T-helper 1 cell (primary cell): ENCODE results near the gene SH3GLB2.
"Not testable (repeated sequence)": the region's sequence is repeated elsewhere in the genome, so short reads cannot be mapped to it uniquely, and the experiment has no call there.

ENCODE experiments used
- DNase-seq, 5 donors: peaks; one replicate each; pipeline ENCODE4 v3.0.0-alpha.2; 2012 to 2020

Gene SH3GLB2

GRCh38 chr9:129053020-129053419, 24.9 kb upstream of the SH3GLB2 start:
- DNase-seq = no peak

DNA sequence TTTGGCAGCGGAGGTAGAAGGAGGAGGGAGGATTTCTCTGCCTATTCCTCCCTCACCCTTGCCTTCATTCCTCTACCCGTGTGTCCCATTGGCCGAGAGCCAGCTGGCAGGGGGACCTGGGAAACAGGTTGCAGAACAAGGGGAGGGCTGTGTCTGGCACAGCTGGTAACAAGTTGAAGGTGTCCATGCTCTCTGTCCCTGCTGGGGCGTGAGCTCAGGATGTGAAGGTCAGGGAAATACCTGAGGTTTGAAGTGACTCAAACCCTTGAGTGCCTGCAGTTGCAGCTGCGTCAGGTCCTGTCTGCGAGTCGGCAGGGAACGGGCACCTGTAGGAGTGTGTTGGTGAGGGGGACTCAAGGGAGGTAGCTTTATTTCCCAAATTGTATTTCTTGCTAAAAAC, 24.5 kb upstream of the SH3GLB2 start:
- no peak for DNase-seq

- DNase-seq = no peak
These were observed 13.9 kb upstream of the SH3GLB2 start for GRCh38 chr9:129042016-129042415.

DNA sequence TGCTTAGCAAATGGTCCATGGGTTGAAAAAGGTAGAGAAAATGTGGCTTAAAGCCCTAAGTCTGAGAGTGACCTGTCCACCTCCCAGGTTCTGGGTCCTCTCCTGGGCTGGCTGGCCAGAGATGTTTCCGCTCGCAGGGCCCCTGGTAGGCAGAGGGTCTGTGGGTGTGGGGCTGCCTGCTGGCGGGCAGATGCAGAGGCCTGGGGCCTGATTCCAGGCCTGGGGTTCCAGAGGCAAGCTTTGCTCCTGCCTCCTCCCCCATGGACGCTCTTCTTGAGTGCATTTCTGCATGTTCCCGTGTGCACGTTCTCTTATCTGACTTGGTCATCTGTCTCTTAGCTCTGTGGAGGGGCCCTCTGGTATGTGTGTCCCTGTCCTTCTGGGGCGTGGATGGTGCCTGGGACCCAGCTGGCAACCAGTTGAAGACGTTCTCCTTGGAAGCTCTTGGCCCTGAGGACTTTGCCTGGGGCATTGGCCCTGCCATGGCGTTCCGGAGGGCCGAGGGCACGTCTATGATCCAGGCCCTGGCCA, 12.0 kb upstream of the SH3GLB2 start:
- DNase-seq = no peak

GRCh38 chr9:129038109-129038852, 10.2 kb upstream of the SH3GLB2 start:
- DNase-seq = no peak

GRCh38 chr9:129037767-129038098, 9.6 kb upstream of the SH3GLB2 start:
- DNase-seq = no peak

DNA sequence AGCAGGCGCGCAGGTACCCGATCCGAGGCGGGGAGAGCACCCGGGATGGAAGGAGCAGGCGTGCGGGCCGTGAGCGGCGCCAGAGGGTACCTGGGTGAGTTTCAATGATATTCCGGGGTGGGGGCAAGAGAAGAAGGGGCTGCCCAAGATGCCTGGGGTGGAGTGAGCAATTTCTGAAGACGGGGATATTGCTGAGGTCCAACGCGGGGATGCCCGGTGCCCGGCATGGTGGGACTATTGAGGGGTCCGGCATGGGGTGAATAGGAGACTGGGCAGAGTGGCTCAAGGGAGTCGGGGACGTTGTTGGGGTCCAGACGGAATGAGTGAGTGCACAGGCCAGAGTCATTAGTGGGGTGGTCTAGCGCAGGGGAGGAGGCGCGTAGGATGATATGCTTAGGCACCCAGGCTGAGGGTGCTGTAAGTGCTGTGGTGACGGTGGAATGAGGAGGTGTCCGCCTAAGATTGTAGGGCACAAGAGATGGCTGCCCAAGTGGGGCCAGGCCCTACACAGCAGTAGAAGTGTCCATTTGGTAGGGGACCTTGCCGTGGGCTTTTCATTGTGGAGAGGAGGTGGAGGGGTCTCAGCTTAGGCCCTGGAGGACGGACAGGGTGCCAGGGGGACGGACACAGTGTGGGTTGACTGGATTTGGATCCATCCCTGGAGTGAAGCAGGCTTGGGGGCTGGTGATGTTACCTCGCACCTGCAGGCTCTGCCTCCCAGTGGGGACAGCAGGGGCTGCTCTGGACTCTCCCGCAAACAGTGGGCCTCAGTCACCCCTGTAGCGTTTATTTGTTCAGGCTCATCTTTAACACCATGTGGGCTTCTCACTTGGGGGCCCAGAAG, 9.0 kb upstream of the SH3GLB2 start:
- DNase-seq = no peak

GRCh38 chr9:129036241-129036922, 8.3 kb upstream of the SH3GLB2 start, which contains the start of gene MIGA2:
Gene MIGA2 (plus strand): TSS chr9:129036626. CDS start chr9:129040595, 3,969 bp downstream.
- peak; percentile 85 to 99 (median 89) for DNase-seq

DNA sequence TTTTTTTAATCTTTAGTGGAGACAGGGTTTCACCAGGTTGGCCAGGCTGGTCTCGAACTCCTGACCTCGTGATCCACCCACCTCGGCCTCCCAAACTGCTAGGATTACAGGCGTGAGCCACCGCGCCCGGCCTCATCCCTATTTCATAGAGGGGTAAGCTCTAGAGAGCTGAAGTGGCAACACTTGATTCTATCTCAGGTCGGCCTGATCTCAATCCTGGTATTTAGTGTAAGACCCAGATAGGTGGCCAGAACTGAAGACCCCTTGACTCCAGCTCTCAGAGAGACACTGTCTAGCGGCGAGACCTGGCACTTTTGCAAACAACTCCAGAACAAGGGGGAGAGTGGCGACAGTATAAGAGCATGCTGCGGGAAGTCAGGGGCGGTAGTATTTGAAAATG, 7.7 kb upstream of the SH3GLB2 start:
- not testable (repeated sequence) for DNase-seq

DNA sequence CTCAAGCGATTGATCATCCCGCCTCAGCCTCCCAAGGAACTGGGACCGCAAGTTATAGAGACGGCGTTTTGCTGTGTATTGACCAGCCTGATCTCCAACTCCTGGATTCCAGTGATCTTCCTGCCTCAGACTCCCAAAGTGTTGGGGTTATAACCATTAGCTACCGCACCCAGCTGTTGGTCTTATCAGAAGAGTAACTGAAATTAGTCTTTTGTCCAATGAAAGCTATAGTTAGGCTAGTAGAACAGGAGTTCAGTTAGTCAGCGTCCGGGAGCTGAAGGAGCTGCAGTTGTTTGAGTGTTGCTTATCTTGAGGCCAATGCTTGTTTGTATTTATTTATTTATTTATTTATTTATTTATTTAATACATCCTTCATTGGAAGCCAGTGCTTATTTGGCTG, 5.1 kb upstream of the SH3GLB2 start:
- DNase-seq = no peak

GRCh38 chr9:129032541-129033159, 4.5 kb upstream of the SH3GLB2 start:
- DNase-seq = no peak

GRCh38 chr9:129031514-129031913, 3.4 kb upstream of the SH3GLB2 start:
- no peak for DNase-seq

DNA sequence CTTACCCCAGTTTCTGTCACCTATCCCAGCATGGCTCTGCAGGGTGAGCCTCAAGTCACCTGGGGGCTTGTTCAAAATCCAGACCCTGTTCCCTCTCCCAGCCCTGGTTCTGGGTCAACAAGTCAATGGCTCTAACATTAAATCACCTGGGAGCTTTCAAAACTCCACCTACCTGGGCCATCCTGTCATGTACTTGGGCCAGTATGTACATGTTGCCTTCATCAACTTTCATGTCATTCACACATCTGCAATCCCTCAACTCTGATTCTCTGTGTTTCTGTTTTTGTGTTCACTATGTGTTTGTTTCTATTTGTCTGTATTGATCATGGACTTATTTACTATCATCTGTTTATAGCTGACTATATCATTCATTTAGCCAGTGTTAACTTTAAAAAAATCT, 2.1 kb upstream of the SH3GLB2 start:
- DNase-seq = no peak

DNA sequence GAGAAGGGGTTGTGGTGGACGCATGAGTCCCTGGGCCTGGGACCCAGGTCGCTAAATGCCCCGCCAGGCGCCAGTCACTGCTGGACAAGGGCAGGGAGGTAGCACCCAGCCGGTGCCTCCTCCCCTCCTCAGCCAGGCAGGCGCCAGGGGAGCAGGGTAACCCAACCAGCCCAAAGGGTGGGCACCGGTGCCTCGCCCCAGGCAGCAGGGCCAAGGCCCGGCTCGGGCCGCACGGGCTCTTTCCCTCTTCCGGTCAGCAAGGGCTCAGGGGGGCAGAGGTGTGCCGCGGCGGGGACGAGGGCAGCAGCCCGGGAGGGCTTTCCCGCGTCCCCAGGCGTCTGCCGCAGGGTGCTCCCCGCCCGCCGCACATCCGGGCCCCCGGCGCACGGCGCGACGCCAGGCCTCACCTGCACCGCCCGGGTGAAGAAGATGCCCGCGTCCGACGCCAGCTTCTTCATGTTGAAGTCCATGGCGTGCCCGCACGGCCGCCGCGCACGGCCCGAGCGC, 393 bp downstream of the SH3GLB2 start:
- peak in 2 of 5 donors; percentile 66 to 79 for DNase-seq

DNA sequence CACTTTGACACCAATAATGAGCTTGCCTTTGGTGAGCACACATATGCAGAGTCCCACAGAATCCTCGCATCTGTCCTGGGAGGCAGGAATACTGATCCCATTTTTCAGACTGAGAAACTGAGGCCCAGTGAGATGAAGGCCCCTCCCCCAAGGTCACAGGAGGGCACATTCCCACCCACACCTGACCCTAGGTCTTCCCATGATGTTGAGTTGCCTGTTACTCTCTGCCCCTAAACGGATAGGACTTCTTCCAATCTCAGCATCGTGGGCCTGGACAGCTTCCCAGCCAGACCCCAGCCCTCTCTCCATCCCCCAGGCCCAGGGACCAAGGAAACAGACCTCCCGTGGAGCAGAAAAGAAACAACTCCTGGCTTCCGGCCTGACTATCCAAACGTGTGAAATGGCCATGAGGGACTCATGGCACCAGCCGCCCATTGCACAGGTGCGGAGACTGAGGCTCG, 877 bp downstream of the SH3GLB2 start:
- DNase-seq = no peak

GRCh38 chr9:129026442-129027223, 1.5 kb downstream of the SH3GLB2 start:
- DNase-seq = no peak

GRCh38 chr9:129023908-129024233, 4.3 kb downstream of the SH3GLB2 start:
- DNase-seq = no peak

GRCh38 chr9:129023036-129023907, 4.9 kb downstream of the SH3GLB2 start:
- DNase-seq = no peak

GRCh38 chr9:129022037-129022436, 6.1 kb downstream of the SH3GLB2 start:
- no peak for DNase-seq

DNA sequence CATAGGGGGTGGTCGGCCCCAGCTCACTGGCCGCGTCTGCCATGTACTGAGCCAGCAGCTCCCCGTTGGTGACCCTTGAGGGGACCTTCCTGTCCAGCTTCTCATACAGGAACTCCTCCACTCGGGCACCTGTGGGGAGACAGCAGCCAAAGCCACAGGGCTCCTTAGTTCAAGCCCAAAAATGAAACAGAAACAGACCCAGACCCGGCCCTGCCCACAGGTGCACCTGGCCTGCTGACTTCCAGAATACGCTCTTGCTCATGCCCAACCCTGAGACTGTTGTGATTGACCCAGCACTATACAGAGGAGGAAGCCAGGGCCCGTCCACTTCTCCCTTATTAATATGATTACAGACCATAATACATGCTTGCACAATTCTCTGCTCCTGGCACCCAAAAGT, 7.0 kb downstream of the SH3GLB2 start:
- no peak for DNase-seq

DNA sequence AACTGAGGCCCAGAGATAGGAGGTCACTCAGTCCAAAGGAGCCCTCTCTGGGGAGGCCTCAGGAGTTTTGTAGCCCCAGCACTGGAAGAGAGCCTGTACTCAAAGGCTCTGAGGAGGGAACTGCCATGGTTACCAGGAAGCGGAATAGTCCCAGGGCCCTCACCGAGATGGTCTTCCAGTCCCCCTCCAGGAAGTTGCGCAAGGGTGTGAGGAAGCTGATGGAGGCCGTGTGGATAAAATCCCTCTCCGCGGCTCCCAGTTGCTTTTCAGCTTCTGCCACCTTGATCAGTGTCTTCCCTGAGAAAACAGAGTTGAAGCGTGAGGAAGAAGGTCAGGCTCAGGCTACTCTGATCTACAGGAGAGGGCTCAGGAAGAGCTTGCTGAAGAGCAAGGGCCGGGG, 13.5 kb downstream of the SH3GLB2 start:
- DNase-seq = no peak
